Liver (tissue), 9 donors: Measurements from ENCODE around the gene CACNA1F. TPM values are rescaled to one million over a fixed set of nuclear protein-coding genes. Genes with fewer than 3 reads are reported as not detected.

Experiments
- DNase-seq: peaks from one replicate; pipeline ENCODE4 v3.0.0-alpha.2; 2017; ENCODE audit warnings: low spot score
- H3K27ac ChIP-seq, 2 donors: one replicate each; pipeline ENCODE4 v1.7.0; 2013; ENCODE audit warnings: inconsistent platforms in 2 of 2, low read length in 2 of 2, control low read depth in 1 of 2, low read depth in 1 of 2, mild to moderate bottlenecking in 1 of 2
- H3K27me3 ChIP-seq, 4 donors: one replicate each; pipeline versions ENCODE4 v1.6.1 to v1.7.0; 2013; ENCODE audit warnings: low read length in 3 of 4, inconsistent platforms in 1 of 4, mild to moderate bottlenecking in 1 of 4, moderate library complexity in 1 of 4; ENCODE audit not compliant: control insufficient read depth in 4 of 4, insufficient read depth in 4 of 4
- H3K36me3 ChIP-seq, 4 donors: one replicate each; pipeline versions ENCODE4 v1.6.1 to v1.7.0; 2013; ENCODE audit warnings: low read length in 3 of 4, mild to moderate bottlenecking in 3 of 4, low read depth in 1 of 4, moderate library complexity in 1 of 4; ENCODE audit not compliant: control insufficient read depth in 4 of 4, insufficient read depth in 3 of 4
- H3K4me1 ChIP-seq, 4 donors: one replicate each; pipeline versions ENCODE4 v1.6.1 to v1.7.0; 2013; ENCODE audit warnings: low read length in 3 of 4, mild to moderate bottlenecking in 3 of 4, moderate library complexity in 1 of 4; ENCODE audit not compliant: control insufficient read depth in 4 of 4, insufficient read depth in 4 of 4
- H3K4me3 ChIP-seq, 3 donors: one replicate each; pipeline versions ENCODE4 v1.6.1 to v1.7.0; 2013; ENCODE audit warnings: low read length in 3 of 3, control low read depth in 1 of 3, low read depth in 1 of 3, mild to moderate bottlenecking in 1 of 3
- H3K9ac ChIP-seq, 2 donors: one replicate each; pipeline ENCODE4 v1.7.0; 2013; ENCODE audit warnings: low read length in 2 of 2, mild to moderate bottlenecking in 2 of 2, moderate library complexity in 2 of 2, control low read depth in 1 of 2, low read depth in 1 of 2
- H3K9me3 ChIP-seq, 4 donors: one replicate each; pipeline versions ENCODE4 v1.6.1 to v1.7.0; 2013; ENCODE audit warnings: low read length in 3 of 4; ENCODE audit not compliant: control insufficient read depth in 4 of 4
- CTCF ChIP-seq: fragments of 150-350 bp; IDR thresholded peaks from 2 replicates; pipeline ENCODE4 v1.5.1; 2017; ENCODE audit warnings: improper control_type of control experiment, low read depth, low read length; ENCODE audit not compliant: missing input control
- EGR1 ChIP-seq, 2 donors: IDR thresholded peaks; 2 replicates each; pipeline ENCODE4 v1.6.1; 2016 to 2018; ENCODE audit warnings: antibody characterized with exemption in 2 of 2, low read depth in 2 of 2
- FOXA1 ChIP-seq: IDR thresholded peaks from 2 replicates; pipeline ENCODE4 v1.6.1; 2016; ENCODE audit warnings: antibody characterized with exemption
- FOXA2 ChIP-seq: IDR thresholded peaks from 2 replicates; pipeline ENCODE4 v1.6.1; 2016; ENCODE audit warnings: antibody characterized with exemption
- GABPA ChIP-seq, 2 donors: IDR thresholded peaks in 1 of 2; conservative IDR thresholded peaks in 1 of 2; 2 replicates each; pipeline ENCODE4 v1.6.1; 2016; ENCODE audit warnings: antibody characterized with exemption in 2 of 2, mild to moderate bottlenecking in 1 of 2, moderate library complexity in 1 of 2
- HNF4A ChIP-seq, 2 donors: conservative IDR thresholded peaks; 2 replicates each; pipeline ENCODE4 v1.6.1; 2016; ENCODE audit warnings: antibody characterized with exemption in 2 of 2, mild to moderate bottlenecking in 2 of 2
- HNF4G ChIP-seq: IDR thresholded peaks from 2 replicates; pipeline ENCODE4 v1.6.1; 2016; ENCODE audit warnings: antibody characterized with exemption
- JUND ChIP-seq, 2 donors: IDR thresholded peaks; 2 replicates each; pipeline ENCODE4 v1.6.1; 2016; ENCODE audit warnings: antibody characterized with exemption in 2 of 2
- NR2F2 ChIP-seq: IDR thresholded peaks from 2 replicates; pipeline ENCODE4 v1.6.1; 2016; ENCODE audit warnings: antibody characterized with exemption
- RAD21 ChIP-seq, 2 donors: IDR thresholded peaks; 2 replicates each; pipeline ENCODE4 v1.6.1; 2016; ENCODE audit warnings: antibody characterized with exemption in 2 of 2, mild to moderate bottlenecking in 2 of 2
- RXRA ChIP-seq, 2 donors: IDR thresholded peaks; 2 replicates each; pipeline ENCODE4 v1.6.1; 2017 to 2018; ENCODE audit warnings: antibody characterized with exemption in 2 of 2, mild to moderate bottlenecking in 1 of 2
- SP1 ChIP-seq: IDR thresholded peaks from 2 replicates; pipeline ENCODE4 v1.6.1; 2018; ENCODE audit warnings: antibody characterized with exemption, mild to moderate bottlenecking
- TAF1 ChIP-seq: conservative IDR thresholded peaks from 2 replicates; pipeline ENCODE4 v1.6.1; 2016; ENCODE audit warnings: antibody characterized with exemption, mild to moderate bottlenecking
- YY1 ChIP-seq: IDR thresholded peaks from 2 replicates; pipeline ENCODE4 v1.6.1; 2016; ENCODE audit warnings: antibody characterized with exemption, mild to moderate bottlenecking
- WGBS: extraction: QIAGEN DNeasy Blood & Tissue Kit; methylation state at CpG from one replicate; pipeline ENCODE4 v1.1.7; 2013; 5-methylcytosine and 5-hydroxymethylcytosine counted together
- polyA plus RNA-seq, 2 donors: library from polyadenylated mRNA; stranded (reverse) in 1 of 2; unstranded in 1 of 2; fragments of 200-250 nt in 1 of 2; fragments of >200 nt in 1 of 2; fragmentation: Nextera tagmentation in 1 of 2; extraction: Ambion mirVana in 1 of 2; gene quantifications; one replicate each; pipeline versions ENCODE4 v1.2.1 to v1.2.3, GENCODE V29; 2013 to 2015
- total RNA-seq, 2 donors: library from RNA; depleted of rRNA; stranded (reverse); fragments of >200 nt; gene quantifications; one replicate each; pipeline ENCODE4 v1.2.3, GENCODE V29; 2014
- TF ChIP-seq, protein P1 (sequence below): IDR thresholded peaks from 2 replicates; pipeline ENCODE4 v1.6.1; 2016; ENCODE audit warnings: antibody characterized with exemption, mild to moderate bottlenecking
- TF ChIP-seq, protein P2 (sequence below): IDR thresholded peaks from 2 replicates; pipeline ENCODE4 v1.6.1; 2016; ENCODE audit warnings: antibody characterized with exemption
- TF ChIP-seq, protein P3 (sequence below): IDR thresholded peaks from 2 replicates; pipeline ENCODE4 v1.6.1; 2016; ENCODE audit warnings: antibody characterized with exemption
- donor health status: healthy.
- donor health status: healthy.
- donor health status: healthy.
- donor health status: healthy.
- donor health status: healthy.

CACNA1F gene
- total and polyA plus RNA-seq, 4 donors, result 0.03 TPM; not detected in 3

DNA sequence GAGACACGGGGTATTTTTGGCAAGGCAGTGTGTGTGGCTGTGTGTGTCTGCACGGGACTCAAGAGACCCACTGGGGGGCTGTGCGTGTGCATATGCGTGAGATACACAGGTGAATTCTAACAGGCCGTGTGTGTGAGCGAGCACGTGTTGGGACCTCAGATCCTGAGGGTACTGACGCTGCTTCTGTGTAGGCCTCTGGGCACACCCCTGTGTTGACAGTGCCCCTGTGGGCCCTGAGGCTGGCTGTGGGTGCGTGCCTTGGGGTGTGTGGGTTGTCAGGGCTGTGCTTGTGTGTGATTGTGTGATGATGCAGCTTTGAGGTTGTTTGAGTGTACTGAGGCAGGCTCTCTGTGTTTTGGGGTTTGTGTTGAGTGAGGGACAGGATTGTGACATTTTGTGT is 17.4 kb upstream of the CACNA1F start:
- no peak overlapping the region for H3K4me3 ChIP-seq
- 97% methylated on average over 9 of the region's 9 CpGs for WGBS
- no peaks in the 10 kb centered on the region for H3K27me3 ChIP-seq
- no peak for DNase-seq
- H3K9ac ChIP-seq, result no peak overlapping the region
- no peaks in the 10 kb centered on the region for H3K9me3 ChIP-seq
- no peaks in the 10 kb centered on the region for H3K4me1 ChIP-seq
- peaks cover 0 to 6% (median 2%) of the 10 kb centered on the region in 4 donors for H3K36me3 ChIP-seq
- TF ChIP-seq, protein P1, sequence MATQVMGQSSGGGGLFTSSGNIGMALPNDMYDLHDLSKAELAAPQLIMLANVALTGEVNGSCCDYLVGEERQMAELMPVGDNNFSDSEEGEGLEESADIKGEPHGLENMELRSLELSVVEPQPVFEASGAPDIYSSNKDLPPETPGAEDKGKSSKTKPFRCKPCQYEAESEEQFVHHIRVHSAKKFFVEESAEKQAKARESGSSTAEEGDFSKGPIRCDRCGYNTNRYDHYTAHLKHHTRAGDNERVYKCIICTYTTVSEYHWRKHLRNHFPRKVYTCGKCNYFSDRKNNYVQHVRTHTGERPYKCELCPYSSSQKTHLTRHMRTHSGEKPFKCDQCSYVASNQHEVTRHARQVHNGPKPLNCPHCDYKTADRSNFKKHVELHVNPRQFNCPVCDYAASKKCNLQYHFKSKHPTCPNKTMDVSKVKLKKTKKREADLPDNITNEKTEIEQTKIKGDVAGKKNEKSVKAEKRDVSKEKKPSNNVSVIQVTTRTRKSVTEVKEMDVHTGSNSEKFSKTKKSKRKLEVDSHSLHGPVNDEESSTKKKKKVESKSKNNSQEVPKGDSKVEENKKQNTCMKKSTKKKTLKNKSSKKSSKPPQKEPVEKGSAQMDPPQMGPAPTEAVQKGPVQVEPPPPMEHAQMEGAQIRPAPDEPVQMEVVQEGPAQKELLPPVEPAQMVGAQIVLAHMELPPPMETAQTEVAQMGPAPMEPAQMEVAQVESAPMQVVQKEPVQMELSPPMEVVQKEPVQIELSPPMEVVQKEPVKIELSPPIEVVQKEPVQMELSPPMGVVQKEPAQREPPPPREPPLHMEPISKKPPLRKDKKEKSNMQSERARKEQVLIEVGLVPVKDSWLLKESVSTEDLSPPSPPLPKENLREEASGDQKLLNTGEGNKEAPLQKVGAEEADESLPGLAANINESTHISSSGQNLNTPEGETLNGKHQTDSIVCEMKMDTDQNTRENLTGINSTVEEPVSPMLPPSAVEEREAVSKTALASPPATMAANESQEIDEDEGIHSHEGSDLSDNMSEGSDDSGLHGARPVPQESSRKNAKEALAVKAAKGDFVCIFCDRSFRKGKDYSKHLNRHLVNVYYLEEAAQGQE, result no peak
- no peak for TF ChIP-seq JUND (IDR thresholded peaks at IDR 0.05)
- TF ChIP-seq HNF4A (conservative IDR thresholded peaks at IDR 0.05), result no peak
- TF ChIP-seq HNF4G, result no peak
- TF ChIP-seq RAD21 (IDR thresholded peaks at IDR 0.05), result no peak
- TF ChIP-seq EGR1 (IDR thresholded peaks at IDR 0.05; ENCODE audit: low read depth in 2 of 2), result no peak
- TF ChIP-seq, protein P2, sequence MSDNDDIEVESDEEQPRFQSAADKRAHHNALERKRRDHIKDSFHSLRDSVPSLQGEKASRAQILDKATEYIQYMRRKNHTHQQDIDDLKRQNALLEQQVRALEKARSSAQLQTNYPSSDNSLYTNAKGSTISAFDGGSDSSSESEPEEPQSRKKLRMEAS, result no peak
- no peak for TF ChIP-seq SP1
- TF ChIP-seq GABPA (IDR thresholded peaks at IDR 0.05 in 1 of 2, conservative IDR thresholded peaks at IDR 0.05 in 1 of 2), result no peak
- TF ChIP-seq YY1, result no peak
- TF ChIP-seq FOXA1, result no peak
- no peak for TF ChIP-seq FOXA2
- TF ChIP-seq CTCF, result no peak
- no peak for TF ChIP-seq NR2F2
- TF ChIP-seq, protein P3, sequence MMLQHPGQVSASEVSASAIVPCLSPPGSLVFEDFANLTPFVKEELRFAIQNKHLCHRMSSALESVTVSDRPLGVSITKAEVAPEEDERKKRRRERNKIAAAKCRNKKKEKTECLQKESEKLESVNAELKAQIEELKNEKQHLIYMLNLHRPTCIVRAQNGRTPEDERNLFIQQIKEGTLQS, result no peak
- TF ChIP-seq RXRA (IDR thresholded peaks at IDR 0.05), result no peak
- no peak for TF ChIP-seq TAF1
- no peak overlapping the region for H3K27ac ChIP-seq

DNA sequence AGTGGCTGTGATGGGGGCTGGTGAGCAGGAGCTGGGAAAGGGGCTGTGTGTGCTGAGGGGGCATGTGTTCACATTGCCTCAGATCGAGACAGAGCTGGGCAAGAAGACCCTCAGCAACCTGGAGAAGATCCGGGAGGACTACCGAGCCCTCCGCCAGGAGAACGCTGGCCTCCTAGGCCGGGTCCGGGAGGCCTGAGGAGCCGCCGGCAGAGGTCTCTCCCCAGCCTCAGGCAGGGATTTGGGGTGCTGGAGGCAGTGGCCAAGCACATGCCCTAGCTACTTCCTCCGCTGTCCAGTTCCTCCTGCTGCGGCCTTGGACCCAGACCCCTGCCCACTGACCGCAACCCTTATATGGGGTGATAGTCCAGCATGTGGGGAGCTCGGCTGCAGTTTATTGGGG is 16.9 kb upstream of the CACNA1F start:
- H3K9ac ChIP-seq, result no peak overlapping the region
- 97% methylated on average over 13 of the region's 13 CpGs for WGBS
- H3K36me3 ChIP-seq, result peaks cover 0 to 6% (median 2%) of the 10 kb centered on the region in 4 donors
- H3K4me1 ChIP-seq, result no peaks in the 10 kb centered on the region
- H3K27ac ChIP-seq, result no peak overlapping the region
- no peaks in the 10 kb centered on the region for H3K27me3 ChIP-seq
- H3K9me3 ChIP-seq, result no peaks in the 10 kb centered on the region
- TF ChIP-seq RXRA (IDR thresholded peaks at IDR 0.05), result no peak
- DNase-seq, result no peak
- no peak overlapping the region for H3K4me3 ChIP-seq
